ENCODE measurements around the gene SRSF4.

DNA sequence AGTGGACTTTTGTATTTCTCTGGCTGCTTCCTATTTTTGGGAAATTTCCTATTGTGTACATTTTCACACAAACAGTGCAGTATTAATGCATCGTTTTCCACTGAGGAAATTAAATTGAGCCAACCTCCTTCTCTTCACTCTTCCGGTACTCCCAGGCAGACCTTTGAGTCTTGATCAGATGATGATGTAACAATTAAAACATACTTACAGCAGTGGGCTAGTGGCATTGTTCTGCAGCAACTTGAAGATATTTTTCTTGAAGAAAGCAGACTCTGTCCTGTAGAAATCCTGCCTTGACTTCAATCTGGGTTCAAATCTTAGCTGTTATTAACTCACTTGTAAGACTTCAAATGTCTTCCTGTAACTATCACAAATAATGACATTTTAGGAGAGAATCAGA is 39.0 kb downstream of the SRSF4 start:
- no peak for TF ChIP-seq EZH2 (IDR thresholded peaks at IDR 0.05; ENCODE audit: borderline replicate concordance, low read depth, low read length, severe bottlenecking)
- TF ChIP-seq, protein P1, sequence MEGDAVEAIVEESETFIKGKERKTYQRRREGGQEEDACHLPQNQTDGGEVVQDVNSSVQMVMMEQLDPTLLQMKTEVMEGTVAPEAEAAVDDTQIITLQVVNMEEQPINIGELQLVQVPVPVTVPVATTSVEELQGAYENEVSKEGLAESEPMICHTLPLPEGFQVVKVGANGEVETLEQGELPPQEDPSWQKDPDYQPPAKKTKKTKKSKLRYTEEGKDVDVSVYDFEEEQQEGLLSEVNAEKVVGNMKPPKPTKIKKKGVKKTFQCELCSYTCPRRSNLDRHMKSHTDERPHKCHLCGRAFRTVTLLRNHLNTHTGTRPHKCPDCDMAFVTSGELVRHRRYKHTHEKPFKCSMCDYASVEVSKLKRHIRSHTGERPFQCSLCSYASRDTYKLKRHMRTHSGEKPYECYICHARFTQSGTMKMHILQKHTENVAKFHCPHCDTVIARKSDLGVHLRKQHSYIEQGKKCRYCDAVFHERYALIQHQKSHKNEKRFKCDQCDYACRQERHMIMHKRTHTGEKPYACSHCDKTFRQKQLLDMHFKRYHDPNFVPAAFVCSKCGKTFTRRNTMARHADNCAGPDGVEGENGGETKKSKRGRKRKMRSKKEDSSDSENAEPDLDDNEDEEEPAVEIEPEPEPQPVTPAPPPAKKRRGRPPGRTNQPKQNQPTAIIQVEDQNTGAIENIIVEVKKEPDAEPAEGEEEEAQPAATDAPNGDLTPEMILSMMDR (IDR thresholded peaks at IDR 0.05; ENCODE audit: borderline replicate concordance, extremely low read depth, low read length, poor library complexity, severe bottlenecking) = no peak

Data from DND-41 (cell line).